ENCODE measurements around the gene NPL.

The NPL gene

DNA sequence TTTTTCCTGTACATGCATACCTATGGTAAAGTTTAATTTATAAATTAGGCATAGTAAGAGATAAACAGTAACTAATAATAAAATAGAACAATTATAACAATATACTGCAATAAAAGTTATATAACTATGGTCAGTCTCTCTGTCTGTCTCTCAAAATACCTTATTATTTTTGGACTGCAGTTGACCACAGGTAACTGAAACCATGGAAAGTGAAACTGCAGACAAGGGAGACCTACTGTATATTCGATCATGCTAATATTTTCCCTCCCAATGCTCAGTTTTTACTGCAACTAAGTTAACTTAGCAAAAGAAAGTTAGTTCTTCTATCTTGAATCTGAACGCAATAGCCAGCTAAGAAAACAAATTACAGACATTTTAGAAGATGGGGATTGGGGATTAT lies 37.3 kb downstream of the NPL start:
- Histone ChIP-seq H3K4me1 (ENCODE audit: insufficient read depth, low read length, poor library complexity, severe bottlenecking) (peaks cover 6% of the 10 kb centered on the region), H4K20me1 (ENCODE audit: insufficient read depth, low read length, poor library complexity, severe bottlenecking) (no peaks in the 10 kb centered on the region), H3K9me2 (replicated peaks; ENCODE audit: low read depth, low read length) (no peaks in the 10 kb centered on the region), H3K4me2 (ENCODE audit: low read depth, low read length, poor library complexity, severe bottlenecking) (no peak overlapping the region), H3K36me3 (ENCODE audit: insufficient read depth, low read length) (no peaks in the 10 kb centered on the region), H2AFZ (ENCODE audit: low read length) (no peak overlapping the region), H3K27me3 (ENCODE audit: insufficient read depth, low read length, poor library complexity, severe bottlenecking) (no peaks in the 10 kb centered on the region), H3F3A (ENCODE audit: low read depth) (no peaks in the 10 kb centered on the region), H3K79me2 (ENCODE audit: insufficient read depth, low read length) (no peaks in the 10 kb centered on the region), H3K4me3 (ENCODE audit: low read length, poor library complexity, severe bottlenecking) (no peak overlapping the region), H3K9me3 (ENCODE audit: insufficient read depth, low read depth, low read length) (no peaks in the 10 kb centered on the region), H3K9ac (ENCODE audit: low read depth, low read length, poor library complexity, severe bottlenecking) (no peak overlapping the region)
- TF ChIP-seq EZH2phosphoT487 (IDR thresholded peaks at IDR 0.05; ENCODE audit: borderline replicate concordance) (no peak), CTCF (conservative IDR thresholded peaks at IDR 0.05; ENCODE audit: low read length) (no peak)

DNA sequence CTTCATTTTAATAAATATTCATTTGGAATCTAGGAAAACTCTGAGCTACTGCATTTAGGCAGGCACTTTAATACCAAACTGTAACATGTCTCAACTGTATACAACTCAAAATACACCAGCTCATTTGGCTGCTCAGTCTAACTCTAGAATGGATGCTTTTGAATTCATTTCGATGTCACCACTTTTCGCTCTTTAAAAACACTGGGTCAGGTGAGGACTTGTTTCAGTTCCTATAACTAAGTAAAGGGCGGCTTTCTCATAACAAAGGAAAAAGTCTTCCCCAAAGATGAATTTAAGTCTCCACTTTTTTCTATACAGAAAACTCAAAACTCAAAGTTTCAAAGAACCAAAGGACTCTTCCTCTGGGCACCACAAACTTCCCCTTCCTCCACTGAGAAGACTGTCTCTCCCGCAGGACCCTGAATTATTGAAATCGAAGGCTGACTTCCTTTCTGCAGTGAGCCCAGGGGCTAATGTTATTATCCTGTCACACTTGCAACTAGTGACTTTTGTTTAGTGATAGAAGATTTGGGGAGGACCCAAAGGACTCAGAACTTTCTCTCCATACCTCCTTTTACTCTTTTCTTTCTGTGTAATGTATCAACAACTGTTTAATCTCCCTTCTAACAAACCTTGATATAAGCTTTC lies 39.8 kb downstream of the NPL start:
- no peaks in the 10 kb centered on the region for H3K36me3 ChIP-seq (ENCODE audit: insufficient read depth, low read length)
- no peak overlapping the region for H3K4me3 ChIP-seq (ENCODE audit: low read length, poor library complexity, severe bottlenecking)
- TF ChIP-seq EZH2phosphoT487 (IDR thresholded peaks at IDR 0.05; ENCODE audit: borderline replicate concordance) (no peak), CTCF (conservative IDR thresholded peaks at IDR 0.05; ENCODE audit: low read length) (no peak)
- H3F3A ChIP-seq (ENCODE audit: low read depth), result no peaks in the 10 kb centered on the region
- peaks cover 6% of the 10 kb centered on the region for H3K4me1 ChIP-seq (ENCODE audit: insufficient read depth, low read length, poor library complexity, severe bottlenecking)
- H4K20me1 ChIP-seq (ENCODE audit: insufficient read depth, low read length, poor library complexity, severe bottlenecking), result no peaks in the 10 kb centered on the region
- H3K79me2 ChIP-seq (ENCODE audit: insufficient read depth, low read length), result no peaks in the 10 kb centered on the region
- H2AFZ ChIP-seq (ENCODE audit: low read length), result no peak overlapping the region
- H3K9me3 ChIP-seq (ENCODE audit: insufficient read depth, low read depth, low read length), result no peaks in the 10 kb centered on the region
- no peak overlapping the region for H3K4me2 ChIP-seq (ENCODE audit: low read depth, low read length, poor library complexity, severe bottlenecking)
- H3K9ac ChIP-seq (ENCODE audit: low read depth, low read length, poor library complexity, severe bottlenecking), result no peak overlapping the region
- no peaks in the 10 kb centered on the region for H3K9me2 ChIP-seq (replicated peaks; ENCODE audit: low read depth, low read length)
- no peaks in the 10 kb centered on the region for H3K27me3 ChIP-seq (ENCODE audit: insufficient read depth, low read length, poor library complexity, severe bottlenecking)

GRCh38 chr1:182833271-182833670 lies 43.7 kb downstream of the NPL start:
- H3K9ac ChIP-seq (ENCODE audit: low read depth, low read length, poor library complexity, severe bottlenecking), result no peak overlapping the region
- TF ChIP-seq EZH2phosphoT487 (IDR thresholded peaks at IDR 0.05; ENCODE audit: borderline replicate concordance), result no peak
- no peak for TF ChIP-seq CTCF (conservative IDR thresholded peaks at IDR 0.05; ENCODE audit: low read length)
- no peaks in the 10 kb centered on the region for H3K36me3 ChIP-seq (ENCODE audit: insufficient read depth, low read length)
- H3K9me2 ChIP-seq (replicated peaks; ENCODE audit: low read depth, low read length), result no peaks in the 10 kb centered on the region
- H3K4me3 ChIP-seq (ENCODE audit: low read length, poor library complexity, severe bottlenecking), result no peak overlapping the region
- H3F3A ChIP-seq (ENCODE audit: low read depth), result no peaks in the 10 kb centered on the region
- H2AFZ ChIP-seq (ENCODE audit: low read length), result no peak overlapping the region
- no peaks in the 10 kb centered on the region for H3K27me3 ChIP-seq (ENCODE audit: insufficient read depth, low read length, poor library complexity, severe bottlenecking)
- no peaks in the 10 kb centered on the region for H3K79me2 ChIP-seq (ENCODE audit: insufficient read depth, low read length)
- no peak overlapping the region for H3K4me2 ChIP-seq (ENCODE audit: low read depth, low read length, poor library complexity, severe bottlenecking)
- no peaks in the 10 kb centered on the region for H4K20me1 ChIP-seq (ENCODE audit: insufficient read depth, low read length, poor library complexity, severe bottlenecking)
- peaks cover 12% of the 10 kb centered on the region for H3K4me1 ChIP-seq (ENCODE audit: insufficient read depth, low read length, poor library complexity, severe bottlenecking)
- no peaks in the 10 kb centered on the region for H3K9me3 ChIP-seq (ENCODE audit: insufficient read depth, low read depth, low read length)
